ENCODE results near the gene SLC3A2.

GRCh38 chr11:62895501-62895900 lies 14.8 kb downstream of the SLC3A2 start:
- no peak for TF ChIP-seq CTCF (IDR thresholded peaks at IDR 0.05)
- no peak for TF ChIP-seq POLR2A (IDR thresholded peaks at IDR 0.05)
